ENCODE results near the gene TNIP3. TPM values are rescaled to one million over a fixed set of nuclear protein-coding genes. Genes with fewer than 3 reads are reported as not detected.

Gene TNIP3
- total and polyA plus RNA-seq, 2 of the 4 experiments (the other 2 are of a cell fraction) = 0.10 to 0.18 TPM

DNA sequence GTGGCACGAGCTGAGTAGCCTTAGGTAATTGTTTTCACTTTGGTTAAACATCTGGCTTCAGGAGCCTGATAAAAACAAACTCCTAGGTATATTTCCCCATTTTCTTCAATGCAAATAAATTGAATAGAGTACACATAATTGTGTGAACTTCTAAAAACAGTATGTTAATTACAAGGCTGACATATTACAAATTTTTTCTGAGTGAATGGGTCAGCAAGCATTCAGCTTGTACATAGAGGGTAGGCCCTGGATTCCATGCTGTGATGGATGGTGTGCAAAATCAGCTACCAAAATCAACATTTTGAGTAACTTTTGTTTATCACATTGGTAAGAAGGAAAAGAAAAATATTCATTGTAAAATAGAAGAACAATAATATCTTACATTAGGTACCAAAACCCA lies 12.2 kb downstream of the TNIP3 start:
- no peaks in the 10 kb centered on the region for H3K27me3 ChIP-seq (ENCODE audit: control insufficient read depth, insufficient read depth, low read length)
- ChIA-PET CTCF (no interaction called here), POLR2A (ENCODE audit: unreplicated experiment) (interaction anchor here (0.5 kb wide), 1 partner anchor 22 kb away, joined by 4 read pairs; no protein-coding TSS in a partner anchor)
- H3K14ac ChIP-seq (replicated peaks; ENCODE audit: low read depth, low read length) = no peak overlapping the region
- WGBS, 2 experiments (ENCODE audit: extremely low coverage in 2 of 2, insufficient read length in 1 of 2) = no CpG with 5 or more reads among the region's 1 CpG
- no peak overlapping the region for H3K18ac ChIP-seq (ENCODE audit: low read depth, low read length)
- H3K23ac ChIP-seq (ENCODE audit: low read depth, low read length) = no peak overlapping the region
- H2AFZ ChIP-seq (replicated peaks; ENCODE audit: low read length, poor library complexity) = no peak overlapping the region
- H2BK15ac ChIP-seq (ENCODE audit: low read depth, low read length) = no peak overlapping the region
- DNase-seq = no peak
- H3K9me1 ChIP-seq (ENCODE audit: insufficient read depth, low read length) = no peaks in the 10 kb centered on the region
- no peaks in the 10 kb centered on the region for H3K36me3 ChIP-seq (ENCODE audit: control insufficient read depth, insufficient read depth, low read length)
- ATAC-seq (ENCODE audit: low read depth) = no peak
- H3K27ac ChIP-seq (ENCODE audit: insufficient read depth, low read length) = no peak overlapping the region
- TF ChIP-seq CEBPB (IDR thresholded peaks at IDR 0.05; ENCODE audit: low read depth, low read length) = no peak
- no peak for TF ChIP-seq NFE2L2 (IDR thresholded peaks at IDR 0.05; ENCODE audit: low read depth, low read length)
- no peak for TF ChIP-seq MAFK (IDR thresholded peaks at IDR 0.05; ENCODE audit: low read depth, low read length)
- TF ChIP-seq, protein P1, sequence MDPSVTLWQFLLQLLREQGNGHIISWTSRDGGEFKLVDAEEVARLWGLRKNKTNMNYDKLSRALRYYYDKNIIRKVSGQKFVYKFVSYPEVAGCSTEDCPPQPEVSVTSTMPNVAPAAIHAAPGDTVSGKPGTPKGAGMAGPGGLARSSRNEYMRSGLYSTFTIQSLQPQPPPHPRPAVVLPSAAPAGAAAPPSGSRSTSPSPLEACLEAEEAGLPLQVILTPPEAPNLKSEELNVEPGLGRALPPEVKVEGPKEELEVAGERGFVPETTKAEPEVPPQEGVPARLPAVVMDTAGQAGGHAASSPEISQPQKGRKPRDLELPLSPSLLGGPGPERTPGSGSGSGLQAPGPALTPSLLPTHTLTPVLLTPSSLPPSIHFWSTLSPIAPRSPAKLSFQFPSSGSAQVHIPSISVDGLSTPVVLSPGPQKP (IDR thresholded peaks at IDR 0.05; ENCODE audit: borderline replicate concordance, low read depth, low read length) = no peak
- TF ChIP-seq MXI1 (IDR thresholded peaks at IDR 0.05; ENCODE audit: borderline replicate concordance, low read depth, low read length) = no peak
- no peak for TF ChIP-seq FOS (IDR thresholded peaks at IDR 0.05; ENCODE audit: low read depth, low read length)
- TF ChIP-seq BHLHE40 (IDR thresholded peaks at IDR 0.05; ENCODE audit: low read depth, low read length) = no peak
- no peak for TF ChIP-seq CHD1 (IDR thresholded peaks at IDR 0.05; ENCODE audit: low read depth, low read length)
- TF ChIP-seq MAZ (IDR thresholded peaks at IDR 0.05; ENCODE audit: borderline replicate concordance, low read depth, low read length) = no peak
- TF ChIP-seq SMC3 (IDR thresholded peaks at IDR 0.05; ENCODE audit: low read depth, low read length) = no peak
- TF ChIP-seq, protein P2, sequence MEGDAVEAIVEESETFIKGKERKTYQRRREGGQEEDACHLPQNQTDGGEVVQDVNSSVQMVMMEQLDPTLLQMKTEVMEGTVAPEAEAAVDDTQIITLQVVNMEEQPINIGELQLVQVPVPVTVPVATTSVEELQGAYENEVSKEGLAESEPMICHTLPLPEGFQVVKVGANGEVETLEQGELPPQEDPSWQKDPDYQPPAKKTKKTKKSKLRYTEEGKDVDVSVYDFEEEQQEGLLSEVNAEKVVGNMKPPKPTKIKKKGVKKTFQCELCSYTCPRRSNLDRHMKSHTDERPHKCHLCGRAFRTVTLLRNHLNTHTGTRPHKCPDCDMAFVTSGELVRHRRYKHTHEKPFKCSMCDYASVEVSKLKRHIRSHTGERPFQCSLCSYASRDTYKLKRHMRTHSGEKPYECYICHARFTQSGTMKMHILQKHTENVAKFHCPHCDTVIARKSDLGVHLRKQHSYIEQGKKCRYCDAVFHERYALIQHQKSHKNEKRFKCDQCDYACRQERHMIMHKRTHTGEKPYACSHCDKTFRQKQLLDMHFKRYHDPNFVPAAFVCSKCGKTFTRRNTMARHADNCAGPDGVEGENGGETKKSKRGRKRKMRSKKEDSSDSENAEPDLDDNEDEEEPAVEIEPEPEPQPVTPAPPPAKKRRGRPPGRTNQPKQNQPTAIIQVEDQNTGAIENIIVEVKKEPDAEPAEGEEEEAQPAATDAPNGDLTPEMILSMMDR (conservative IDR thresholded peaks at IDR 0.05; ENCODE audit: low read depth, low read length) = no peak
- TF ChIP-seq RAD21 (IDR thresholded peaks at IDR 0.05; ENCODE audit: low read length) = no peak
- TF ChIP-seq, protein P3, sequence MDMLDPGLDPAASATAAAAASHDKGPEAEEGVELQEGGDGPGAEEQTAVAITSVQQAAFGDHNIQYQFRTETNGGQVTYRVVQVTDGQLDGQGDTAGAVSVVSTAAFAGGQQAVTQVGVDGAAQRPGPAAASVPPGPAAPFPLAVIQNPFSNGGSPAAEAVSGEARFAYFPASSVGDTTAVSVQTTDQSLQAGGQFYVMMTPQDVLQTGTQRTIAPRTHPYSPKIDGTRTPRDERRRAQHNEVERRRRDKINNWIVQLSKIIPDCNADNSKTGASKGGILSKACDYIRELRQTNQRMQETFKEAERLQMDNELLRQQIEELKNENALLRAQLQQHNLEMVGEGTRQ (IDR thresholded peaks at IDR 0.05; ENCODE audit: low read depth, low read length) = no peak
- TF ChIP-seq RFX5 (IDR thresholded peaks at IDR 0.05; ENCODE audit: low read depth, low read length) = no peak
- no peak for TF ChIP-seq RCOR1 (IDR thresholded peaks at IDR 0.05; ENCODE audit: insufficient replicate concordance, low read length)
- TF ChIP-seq POLR2A (IDR thresholded peaks at IDR 0.05; ENCODE audit: low read depth, low read length) = no peak
- H3K4me3 ChIP-seq (ENCODE audit: insufficient read depth, low read depth, low read length) = no peak overlapping the region
- no peak overlapping the region for H2AK9ac ChIP-seq (replicated peaks; ENCODE audit: low read depth, low read length, poor library complexity)
- H4K8ac ChIP-seq (ENCODE audit: low read depth in 2 of 2, low read length in 2 of 2) = no peak overlapping the region
- no peaks in the 10 kb centered on the region for H3K9me3 ChIP-seq (ENCODE audit: control insufficient read depth, insufficient read depth, low read length)
- dilution Hi-C loops (cut with HindIII; ENCODE audit: low sequenced_read_pairs, unreplicated experiment) = no loop called here
- no peak overlapping the region for H2BK5ac ChIP-seq (ENCODE audit: low read depth, low read length, poor library complexity, severe bottlenecking)
- no peaks in the 10 kb centered on the region for H4K20me1 ChIP-seq (ENCODE audit: insufficient read depth, low read length)
- H2AK5ac ChIP-seq (ENCODE audit: low read depth, low read length) = no peak overlapping the region
- H3K4ac ChIP-seq (ENCODE audit: low read depth, low read length) = no peak overlapping the region
- no peak overlapping the region for H3K9ac ChIP-seq (ENCODE audit: low read depth, low read length)
- H4K5ac ChIP-seq (ENCODE audit: low read depth, low read length) = no peak overlapping the region
- intact Hi-C loops (cut with micrococcal nuclease) = no loop called here
- no peak overlapping the region for H4K91ac ChIP-seq (ENCODE audit: insufficient read depth, low read depth, low read length)
- no peak overlapping the region for H3K56ac ChIP-seq (ENCODE audit: extremely low read depth, insufficient read depth, low read length)
- BruUV-seq (replicated peaks) = no TSS peak
- no peak overlapping the region for H2BK20ac ChIP-seq (ENCODE audit: low read depth, low read length)
- no peak overlapping the region for H3K4me2 ChIP-seq (ENCODE audit: low read depth, low read length)
- in situ Hi-C loops (cut with MboI; ENCODE audit: low sequenced_read_pairs) = no loop called here
- no peaks in the 10 kb centered on the region for H3K79me1 ChIP-seq (ENCODE audit: low read depth in 1 of 2, low read length in 2 of 2)
- H2BK120ac ChIP-seq (ENCODE audit: low read depth, low read length) = no peak overlapping the region
- H3K4me1 ChIP-seq (ENCODE audit: control insufficient read depth, insufficient read depth, low read length) = no peaks in the 10 kb centered on the region
